ENCODE data around the gene PLPPR3. TPM values are rescaled to one million over a fixed set of nuclear protein-coding genes. Genes with fewer than 3 reads are reported as not detected.

Gene PLPPR3
- total RNA-seq, 1 donor from 2014 or later = 0.75 TPM

DNA sequence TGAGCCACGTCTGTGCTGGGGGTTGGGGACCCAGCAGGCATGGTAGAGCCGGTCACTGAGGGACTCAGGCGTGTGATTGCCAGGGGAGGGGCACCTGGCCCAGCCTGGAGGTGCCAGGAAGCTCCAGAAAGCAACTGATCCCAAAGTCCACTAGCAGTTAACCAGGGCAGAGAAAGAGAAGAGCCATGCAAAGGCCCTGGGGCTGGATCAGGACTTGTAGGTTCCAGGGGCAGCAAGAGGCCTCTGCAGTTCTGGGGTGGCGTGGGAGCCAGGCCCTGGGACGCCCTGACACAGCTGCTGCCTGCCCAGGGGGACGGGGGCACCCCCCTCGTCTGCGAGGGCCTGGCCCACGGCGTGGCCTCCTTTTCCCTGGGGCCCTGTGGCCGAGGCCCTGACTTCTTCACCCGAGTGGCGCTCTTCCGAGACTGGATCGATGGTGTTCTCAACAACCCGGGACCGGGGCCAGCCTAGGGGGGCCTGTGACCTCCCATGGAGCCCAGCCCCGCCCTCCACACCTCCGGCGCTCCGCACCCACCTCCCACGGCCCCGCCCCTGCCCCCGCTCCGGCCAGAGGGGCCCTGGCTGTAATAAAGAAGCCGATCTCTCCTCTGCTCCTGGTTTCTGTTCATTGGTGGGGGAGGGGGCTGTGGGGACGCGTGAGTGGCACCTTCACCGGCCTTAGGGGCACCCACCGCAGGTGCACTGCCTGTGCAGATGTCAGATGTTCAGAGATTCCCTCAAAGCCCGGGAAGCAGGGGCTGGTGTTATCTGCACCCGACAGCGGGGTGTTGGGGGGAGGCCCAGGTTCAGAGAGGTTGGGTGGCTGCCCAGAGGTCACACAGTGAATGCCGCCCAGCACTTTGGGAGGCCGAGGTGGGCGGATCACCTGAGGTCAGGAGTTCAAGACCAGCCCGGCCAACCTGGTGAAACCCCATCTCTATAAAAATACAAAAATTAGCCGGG lies 9.9 kb upstream of the PLPPR3 start:
- no peak for DNase-seq (ENCODE audit: low read depth)
- no peak for TF ChIP-seq CTCF (conservative IDR thresholded peaks at IDR 0.05; ENCODE audit: low read depth, low read length)
- no peak overlapping the region for H3K4me3 ChIP-seq (ENCODE audit: low read depth, low read length)

GRCh38 chr19:829129-829758 lies 7.5 kb upstream of the PLPPR3 start:
- no peak for DNase-seq (ENCODE audit: low read depth)
- no peak overlapping the region for H3K4me3 ChIP-seq (ENCODE audit: low read depth, low read length)
- no peak for TF ChIP-seq CTCF (conservative IDR thresholded peaks at IDR 0.05; ENCODE audit: low read depth, low read length)

DNA sequence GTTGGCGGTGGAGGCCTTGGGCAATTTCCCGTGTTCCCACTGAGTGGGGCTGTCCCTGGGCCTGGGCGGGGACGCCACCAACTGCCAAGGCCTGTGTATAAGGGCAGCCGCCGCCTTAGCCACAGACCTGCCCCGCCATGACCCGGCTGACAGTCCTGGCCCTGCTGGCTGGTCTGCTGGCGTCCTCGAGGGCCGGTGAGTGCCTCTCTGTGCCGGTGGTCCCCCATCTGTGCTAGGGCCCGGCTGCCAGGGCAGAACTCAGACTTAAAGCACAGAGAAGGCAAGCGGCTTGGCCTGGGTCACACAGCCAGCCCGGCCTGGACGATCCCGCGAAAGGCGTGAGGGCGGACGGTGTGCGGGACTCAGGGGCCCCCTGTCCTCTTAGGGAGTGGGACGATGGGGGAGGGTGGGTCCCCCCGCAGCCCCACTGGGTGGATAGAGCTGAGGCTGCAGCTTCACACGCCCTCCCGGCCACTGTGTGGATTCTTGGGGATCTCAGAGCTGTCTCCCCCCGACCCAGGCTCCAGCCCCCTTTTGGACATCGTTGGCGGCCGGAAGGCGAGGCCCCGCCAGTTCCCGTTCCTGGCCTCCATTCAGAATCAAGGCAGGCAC lies 6.1 kb upstream of the PLPPR3 start, which contains the start of gene AZU1:
TSS of gene AZU1 (plus strand) at position 128 of the 612 bp plus-strand sequence. CDS start at position 138, 10 bp downstream.
- no peak for TF ChIP-seq CTCF (conservative IDR thresholded peaks at IDR 0.05; ENCODE audit: low read depth, low read length)
- no peak within 1 kb of the TSS for H3K4me3 ChIP-seq (ENCODE audit: low read depth, low read length)
- no peak for DNase-seq (ENCODE audit: low read depth)

- no peak overlapping the region for H3K4me3 ChIP-seq (ENCODE audit: low read depth, low read length)
- TF ChIP-seq CTCF (conservative IDR thresholded peaks at IDR 0.05; ENCODE audit: low read depth, low read length) = no peak
- DNase-seq (ENCODE audit: low read depth) = no peak
These were observed 5.6 kb upstream of the PLPPR3 start for GRCh38 chr19:827314-827709.

- no peak for DNase-seq (ENCODE audit: low read depth)
- no peak for TF ChIP-seq CTCF (conservative IDR thresholded peaks at IDR 0.05; ENCODE audit: low read depth, low read length)
- H3K4me3 ChIP-seq (ENCODE audit: low read depth, low read length) = no peak overlapping the region
These were observed 4.3 kb upstream of the PLPPR3 start for GRCh38 chr19:825897-826644.

- TF ChIP-seq CTCF (conservative IDR thresholded peaks at IDR 0.05; ENCODE audit: low read depth, low read length) = no peak
- no peak overlapping the region for H3K4me3 ChIP-seq (ENCODE audit: low read depth, low read length)
- DNase-seq (ENCODE audit: low read depth) = no peak
These were observed 3.1 kb upstream of the PLPPR3 start for GRCh38 chr19:824885-825284.

All from epithelial cell of proximal tubule (primary cell).